Measurements from ENCODE around the gene MCM10. TPM values are rescaled to one million over a fixed set of nuclear protein-coding genes. Genes with fewer than 3 reads are reported as not detected.

The MCM10 gene
- total RNA-seq, 1 donor from 2014 or later: 76.3 TPM

- no peak overlapping the region for H3K4me3 Mint-ChIP-seq
- no peaks in the 10 kb centered on the region for H3K9me3 Mint-ChIP-seq
- H3K4me1 Mint-ChIP-seq: peaks cover 4% of the 10 kb centered on the region
- no peaks in the 10 kb centered on the region for H3K27me3 Mint-ChIP-seq (ENCODE audit: low read depth)
- no peak for TF ChIP-seq CTCF (conservative IDR thresholded peaks at IDR 0.05)
- no peak for DNase-seq (ENCODE audit: low read depth, low spot score)
- no peaks in the 10 kb centered on the region for H3K36me3 Mint-ChIP-seq (ENCODE audit: low read depth)
- H3K27ac Mint-ChIP-seq (ENCODE audit: unreplicated experiment): no peak overlapping the region
Measured at GRCh38 chr10:13139676-13140075, 21.7 kb upstream of the MCM10 start.

GRCh38 chr10:13140627-13141190 is 20.6 kb upstream of the MCM10 start:
- Mint-ChIP-seq H3K4me3 (no peak overlapping the region), H3K4me1 (peaks cover 4% of the 10 kb centered on the region), H3K27ac (ENCODE audit: unreplicated experiment) (no peak overlapping the region), H3K9me3 (peaks cover 3% of the 10 kb centered on the region), H3K36me3 (ENCODE audit: low read depth) (no peaks in the 10 kb centered on the region), H3K27me3 (ENCODE audit: low read depth) (no peaks in the 10 kb centered on the region)
- no peak for TF ChIP-seq CTCF (conservative IDR thresholded peaks at IDR 0.05)
- no peak for DNase-seq (ENCODE audit: low read depth, low spot score)

GRCh38 chr10:13143766-13144165 is 17.6 kb upstream of the MCM10 start:
- peaks cover 3% of the 10 kb centered on the region for H3K4me1 Mint-ChIP-seq
- H3K4me3 Mint-ChIP-seq: no peak overlapping the region
- H3K27ac Mint-ChIP-seq (ENCODE audit: unreplicated experiment): no peak overlapping the region
- peaks cover 3% of the 10 kb centered on the region for H3K9me3 Mint-ChIP-seq
- DNase-seq (ENCODE audit: low read depth, low spot score): no peak
- H3K27me3 Mint-ChIP-seq (ENCODE audit: low read depth): peaks cover 3% of the 10 kb centered on the region
- no peaks in the 10 kb centered on the region for H3K36me3 Mint-ChIP-seq (ENCODE audit: low read depth)
- no peak for TF ChIP-seq CTCF (conservative IDR thresholded peaks at IDR 0.05)

- no peak overlapping the region for H3K27ac Mint-ChIP-seq (ENCODE audit: unreplicated experiment)
- no peaks in the 10 kb centered on the region for H3K36me3 Mint-ChIP-seq (ENCODE audit: low read depth)
- TF ChIP-seq CTCF (conservative IDR thresholded peaks at IDR 0.05): no peak
- no peak overlapping the region for H3K4me3 Mint-ChIP-seq
- H3K9me3 Mint-ChIP-seq: peaks cover 6% of the 10 kb centered on the region
- H3K4me1 Mint-ChIP-seq: no peaks in the 10 kb centered on the region
- no peak for DNase-seq (ENCODE audit: low read depth, low spot score)
- H3K27me3 Mint-ChIP-seq (ENCODE audit: low read depth): peaks cover 3% of the 10 kb centered on the region
Measured at GRCh38 chr10:13144814-13145213, 16.5 kb upstream of the MCM10 start.

- no peak overlapping the region for H3K4me3 Mint-ChIP-seq
- peaks cover 3% of the 10 kb centered on the region for H3K27me3 Mint-ChIP-seq (ENCODE audit: low read depth)
- no peaks in the 10 kb centered on the region for H3K4me1 Mint-ChIP-seq
Measured at GRCh38 chr10:13146379-13146778, 15.0 kb upstream of the MCM10 start.

More at GRCh38 chr10:13146379-13146778, 15.0 kb upstream of the MCM10 start:
- no peak for TF ChIP-seq CTCF (conservative IDR thresholded peaks at IDR 0.05)
- H3K27ac Mint-ChIP-seq (ENCODE audit: unreplicated experiment): no peak overlapping the region
- no peak for DNase-seq (ENCODE audit: low read depth, low spot score)
- peaks cover 6% of the 10 kb centered on the region for H3K9me3 Mint-ChIP-seq
- no peaks in the 10 kb centered on the region for H3K36me3 Mint-ChIP-seq (ENCODE audit: low read depth)

Measured in neural crest cell (in vitro differentiated cells).